Measurements from ENCODE around the gene MST1R.

The MST1R gene

GRCh38 chr3:49903451-49904424 is at the start of gene MST1R:
Gene MST1R (minus strand): TSS chr3:49903873. CDS start chr3:49903609, 264 bp downstream.
- TF ChIP-seq CTCF (IDR thresholded peaks at IDR 0.05; ENCODE audit: insufficient read depth, low read length, poor library complexity, severe bottlenecking), result no peak
- H3K27me3 ChIP-seq (replicated peaks; ENCODE audit: control insufficient read depth, insufficient read depth, low read length), result no peaks in the 10 kb centered on the region
- peak; percentile 90 for DNase-seq (ENCODE audit: extremely low read depth, insufficient read length)
- peaks cover 3% of the 10 kb centered on the region; the same call in 1 of the 2 replicates for H3K36me3 ChIP-seq (ENCODE audit: control insufficient read depth, insufficient read depth, low read length)
- peak within 1 kb of the TSS; percentile 59 for H3K4me3 ChIP-seq (replicated peaks; ENCODE audit: low read depth, low read length)

- DNase-seq (ENCODE audit: extremely low read depth, insufficient read length), result no peak
- no peak for TF ChIP-seq CTCF (IDR thresholded peaks at IDR 0.05; ENCODE audit: insufficient read depth, low read length, poor library complexity, severe bottlenecking)
- Histone ChIP-seq H3K4me3 (replicated peaks; ENCODE audit: low read depth, low read length) (no peak overlapping the region), H3K27me3 (replicated peaks; ENCODE audit: control insufficient read depth, insufficient read depth, low read length) (no peaks in the 10 kb centered on the region), H3K36me3 (ENCODE audit: control insufficient read depth, insufficient read depth, low read length) (no peaks in the 10 kb centered on the region)
These were observed 49.3 kb upstream of the MST1R start for GRCh38 chr3:49952924-49953323.

GRCh38 chr3:49942651-49943050 is 39.0 kb upstream of the MST1R start:
- peak; percentile 46 for DNase-seq (ENCODE audit: extremely low read depth, insufficient read length)

DNA sequence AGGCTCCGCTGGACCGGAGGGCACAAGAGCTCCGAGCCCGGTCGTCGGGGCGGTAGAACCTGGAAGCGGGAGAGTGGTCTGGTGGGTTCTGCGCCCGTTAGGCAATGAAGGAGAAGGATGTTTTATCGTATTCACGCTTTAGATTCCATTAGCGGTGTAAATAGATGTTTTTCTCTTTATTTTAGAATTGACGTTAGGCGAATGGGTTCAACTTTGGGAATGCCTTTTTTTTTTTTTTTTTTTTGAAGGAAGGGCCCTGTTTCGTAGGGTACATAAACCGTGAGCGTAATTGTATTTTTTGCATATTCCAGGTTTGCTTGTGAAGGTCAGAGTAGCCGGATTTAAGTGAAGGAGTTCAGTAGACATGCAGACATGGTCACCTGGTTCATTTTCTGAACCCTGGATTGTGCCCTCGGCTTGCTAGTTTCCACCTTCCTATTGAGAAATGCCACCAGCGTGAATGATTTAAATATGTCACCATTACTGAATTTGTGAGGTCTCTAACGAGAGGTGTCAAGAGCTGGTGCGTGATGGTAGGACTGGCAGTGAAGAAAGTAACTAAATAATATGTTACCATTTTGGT is 37.1 kb upstream of the MST1R start:
- Histone ChIP-seq H3K4me3 (replicated peaks; ENCODE audit: low read depth, low read length) (peak overlapping the region; percentile 80), H3K27me3 (replicated peaks; ENCODE audit: control insufficient read depth, insufficient read depth, low read length) (no peaks in the 10 kb centered on the region), H3K36me3 (ENCODE audit: control insufficient read depth, insufficient read depth, low read length) (no peaks in the 10 kb centered on the region)
- DNase-seq (ENCODE audit: extremely low read depth, insufficient read length), result no peak
- TF ChIP-seq CTCF (IDR thresholded peaks at IDR 0.05; ENCODE audit: insufficient read depth, low read length, poor library complexity, severe bottlenecking), result no peak

More at GRCh38 chr3:49942651-49943050, 39.0 kb upstream of the MST1R start:
- Histone ChIP-seq H3K36me3 (ENCODE audit: control insufficient read depth, insufficient read depth, low read length) (peaks cover 2% of the 10 kb centered on the region), H3K4me3 (replicated peaks; ENCODE audit: low read depth, low read length) (no peak overlapping the region), H3K27me3 (replicated peaks; ENCODE audit: control insufficient read depth, insufficient read depth, low read length) (no peaks in the 10 kb centered on the region)
- TF ChIP-seq CTCF (IDR thresholded peaks at IDR 0.05; ENCODE audit: insufficient read depth, low read length, poor library complexity, severe bottlenecking), result no peak

DNA sequence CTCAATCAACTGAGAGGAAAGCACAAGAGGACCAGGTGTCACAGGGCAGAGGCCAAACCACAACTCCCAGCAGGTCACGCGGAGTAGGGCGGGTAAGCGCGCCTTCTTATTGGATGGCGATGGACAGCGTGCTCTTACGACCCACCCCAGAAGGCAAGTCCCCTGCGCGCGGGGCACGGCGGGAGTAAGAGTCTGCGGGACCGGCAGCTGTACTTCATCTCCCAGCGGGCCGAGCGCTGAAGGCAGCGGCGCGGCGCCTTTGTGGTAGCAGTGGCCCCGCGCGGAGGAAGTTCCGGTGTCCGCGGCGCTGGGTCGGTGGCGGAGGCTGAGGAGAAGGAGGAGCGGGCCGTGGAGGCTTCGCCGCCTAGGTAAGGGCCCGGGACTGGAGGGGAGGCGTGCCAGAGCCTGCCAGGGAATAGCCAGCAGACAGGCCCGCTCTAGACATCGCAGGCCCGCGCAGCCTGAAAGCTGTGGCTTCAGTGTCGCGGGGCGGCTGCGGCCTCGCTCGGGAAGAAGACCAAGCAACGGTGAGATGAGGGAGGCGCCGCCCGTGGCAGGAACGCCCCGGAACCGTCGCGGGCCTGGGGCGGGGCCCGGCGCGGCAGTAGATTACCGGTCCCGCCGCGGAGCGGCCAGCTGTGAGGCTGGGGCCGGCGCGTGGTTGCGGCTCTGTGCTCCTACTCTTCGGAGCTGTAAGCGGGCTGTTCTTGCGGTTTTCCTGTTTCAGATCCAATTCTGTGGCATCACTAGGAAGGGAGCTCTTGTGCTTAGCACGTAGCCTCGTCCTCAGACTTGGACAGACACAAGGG is 36.4 kb upstream of the MST1R start, which contains the start of gene RBM6:
RBM6 (plus strand) TSS at position 293 of the 809 bp plus-strand sequence. CDS start 22,492 bp downstream, outside the sequence.
- no peak for TF ChIP-seq CTCF (IDR thresholded peaks at IDR 0.05; ENCODE audit: insufficient read depth, low read length, poor library complexity, severe bottlenecking)
- Histone ChIP-seq H3K4me3 (replicated peaks; ENCODE audit: low read depth, low read length) (peak within 1 kb of the TSS; percentile 80), H3K27me3 (replicated peaks; ENCODE audit: control insufficient read depth, insufficient read depth, low read length) (no peaks in the 10 kb centered on the region), H3K36me3 (ENCODE audit: control insufficient read depth, insufficient read depth, low read length) (no peaks in the 10 kb centered on the region)
- peak; percentile 98 for DNase-seq (ENCODE audit: extremely low read depth, insufficient read length)
